Measurements from ENCODE around the gene COL4A4.

- TF ChIP-seq POLR2A (IDR thresholded peaks at IDR 0.05; ENCODE audit: low read depth, low read length) (no peak), SPI1 (IDR thresholded peaks at IDR 0.05; ENCODE audit: low read depth, low read length) (no peak), POLR2AphosphoS5 (IDR thresholded peaks at IDR 0.05; ENCODE audit: low read depth, low read length) (no peak), PAX5 (IDR thresholded peaks at IDR 0.05; ENCODE audit: insufficient read depth, low read length, severe bottlenecking) (no peak), TAF1 (IDR thresholded peaks at IDR 0.05; ENCODE audit: low read depth, low read length) (no peak)
These were observed 8.8 kb downstream of the COL4A4 start for GRCh38 chr2:227154986-227155774.
